ENCODE measurements around the gene DUS3L. TPM values are rescaled to one million over a fixed set of nuclear protein-coding genes. Genes with fewer than 3 reads are reported as not detected.

The DUS3L gene, protein sequence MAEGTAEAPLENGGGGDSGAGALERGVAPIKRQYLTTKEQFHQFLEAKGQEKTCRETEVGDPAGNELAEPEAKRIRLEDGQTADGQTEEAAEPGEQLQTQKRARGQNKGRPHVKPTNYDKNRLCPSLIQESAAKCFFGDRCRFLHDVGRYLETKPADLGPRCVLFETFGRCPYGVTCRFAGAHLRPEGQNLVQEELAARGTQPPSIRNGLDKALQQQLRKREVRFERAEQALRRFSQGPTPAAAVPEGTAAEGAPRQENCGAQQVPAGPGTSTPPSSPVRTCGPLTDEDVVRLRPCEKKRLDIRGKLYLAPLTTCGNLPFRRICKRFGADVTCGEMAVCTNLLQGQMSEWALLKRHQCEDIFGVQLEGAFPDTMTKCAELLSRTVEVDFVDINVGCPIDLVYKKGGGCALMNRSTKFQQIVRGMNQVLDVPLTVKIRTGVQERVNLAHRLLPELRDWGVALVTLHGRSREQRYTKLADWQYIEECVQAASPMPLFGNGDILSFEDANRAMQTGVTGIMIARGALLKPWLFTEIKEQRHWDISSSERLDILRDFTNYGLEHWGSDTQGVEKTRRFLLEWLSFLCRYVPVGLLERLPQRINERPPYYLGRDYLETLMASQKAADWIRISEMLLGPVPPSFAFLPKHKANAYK
- total RNA-seq (ENCODE audit: insufficient read depth, low replicate concordance) = 164 TPM

DNA sequence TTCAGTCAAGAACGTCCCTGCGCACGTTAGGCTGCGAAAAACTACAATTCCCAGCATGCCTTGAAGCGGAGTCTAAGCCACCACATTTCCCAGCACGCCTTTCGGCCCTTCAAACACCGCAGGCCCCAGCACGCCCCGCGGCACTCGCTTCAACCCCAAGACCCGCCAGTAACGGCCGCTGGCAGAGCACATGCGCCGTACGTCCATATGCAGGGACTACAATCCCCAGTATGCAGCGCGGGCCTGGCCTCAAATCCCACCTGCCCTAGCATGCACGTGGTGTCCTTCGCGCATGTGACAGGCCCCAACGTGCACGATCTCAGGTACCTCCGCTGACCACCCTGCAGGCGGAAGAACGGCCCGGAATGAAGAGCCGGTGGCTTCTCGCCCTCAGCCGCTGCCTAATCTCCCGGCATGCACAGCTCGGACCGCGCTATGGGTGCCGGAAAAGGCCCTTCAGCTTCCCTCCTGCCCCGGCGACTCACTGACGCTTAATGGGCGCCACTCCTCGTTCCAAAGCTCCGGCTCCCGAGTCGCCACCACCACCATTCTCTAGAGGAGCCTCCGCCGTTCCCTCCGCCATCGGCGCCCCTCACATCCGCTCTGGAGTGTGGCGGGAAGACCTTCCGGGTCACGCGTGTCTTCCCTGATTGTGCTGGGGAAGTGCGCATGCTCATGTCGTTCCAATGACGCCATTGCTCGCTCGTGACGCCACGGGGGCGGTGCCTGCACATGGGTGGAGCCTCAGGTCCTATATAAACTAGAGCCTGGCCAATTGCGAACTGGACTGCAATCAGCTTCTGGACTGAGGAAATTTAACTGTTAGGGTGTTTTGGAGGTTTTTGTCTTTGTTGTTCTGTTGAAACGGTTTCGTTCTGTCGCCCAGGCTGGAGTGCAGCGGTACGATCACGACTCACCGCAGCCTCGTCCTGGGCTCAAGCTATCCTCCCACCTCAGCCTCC is at the start of gene DUS3L:
Gene DUS3L (minus strand): TSS at position 605 of the 962 bp plus-strand sequence. CDS start 22 bp downstream, at position 583.
- DNase-seq (ENCODE audit: low spot score) = peak; percentile 99

DNA sequence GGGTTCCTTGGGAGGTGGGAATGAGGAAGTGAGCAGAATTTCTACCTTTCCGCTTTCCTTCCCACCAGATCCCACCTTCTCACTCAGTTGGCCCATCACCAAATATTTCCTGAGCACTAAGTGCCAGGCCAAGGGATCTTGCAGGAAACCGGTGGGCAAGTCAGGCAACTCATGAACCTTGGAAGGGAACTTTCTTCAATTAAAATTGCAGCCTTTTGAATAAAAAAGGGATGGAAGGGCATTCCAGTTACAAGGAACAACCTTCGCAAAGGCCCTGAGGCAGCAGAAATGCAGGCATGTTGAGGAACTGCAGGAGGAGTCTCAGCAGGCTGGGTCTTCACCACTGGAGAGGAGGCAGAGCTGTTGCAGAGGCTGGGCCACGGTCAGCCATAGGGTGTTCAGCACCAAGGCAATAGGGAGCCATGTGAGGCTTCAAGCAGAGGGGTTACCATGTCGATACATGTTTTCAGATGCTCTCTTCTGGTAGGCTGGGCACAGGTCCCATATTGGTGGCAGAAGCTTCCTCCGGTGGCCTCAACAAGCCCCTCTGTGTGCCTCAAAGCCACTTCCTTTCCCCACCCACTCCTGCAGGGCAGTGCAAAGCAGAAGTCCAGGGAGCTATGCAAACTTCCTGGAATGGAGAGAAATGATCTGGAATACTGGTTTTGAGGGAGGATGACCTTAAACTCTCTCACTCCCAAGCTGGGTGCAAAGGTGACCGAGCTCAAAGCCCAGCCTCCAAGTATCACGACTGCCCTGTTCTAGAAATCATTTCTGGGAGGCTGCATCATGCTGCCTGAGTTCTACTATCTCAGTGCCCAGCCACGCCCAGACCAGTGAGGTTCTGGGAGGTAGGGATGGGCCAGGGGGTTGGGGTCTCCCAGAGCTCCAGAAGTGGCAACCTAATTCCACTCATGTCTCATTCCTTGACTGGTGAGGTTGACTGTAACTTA is 48.4 kb upstream of the DUS3L start, which contains the start of gene FUT6:
Gene FUT6 (minus strand): TSS at position 638 of the 953 bp plus-strand sequence. CDS start 7,135 bp downstream, outside the sequence.
- no peak for DNase-seq (ENCODE audit: low spot score)

DNA sequence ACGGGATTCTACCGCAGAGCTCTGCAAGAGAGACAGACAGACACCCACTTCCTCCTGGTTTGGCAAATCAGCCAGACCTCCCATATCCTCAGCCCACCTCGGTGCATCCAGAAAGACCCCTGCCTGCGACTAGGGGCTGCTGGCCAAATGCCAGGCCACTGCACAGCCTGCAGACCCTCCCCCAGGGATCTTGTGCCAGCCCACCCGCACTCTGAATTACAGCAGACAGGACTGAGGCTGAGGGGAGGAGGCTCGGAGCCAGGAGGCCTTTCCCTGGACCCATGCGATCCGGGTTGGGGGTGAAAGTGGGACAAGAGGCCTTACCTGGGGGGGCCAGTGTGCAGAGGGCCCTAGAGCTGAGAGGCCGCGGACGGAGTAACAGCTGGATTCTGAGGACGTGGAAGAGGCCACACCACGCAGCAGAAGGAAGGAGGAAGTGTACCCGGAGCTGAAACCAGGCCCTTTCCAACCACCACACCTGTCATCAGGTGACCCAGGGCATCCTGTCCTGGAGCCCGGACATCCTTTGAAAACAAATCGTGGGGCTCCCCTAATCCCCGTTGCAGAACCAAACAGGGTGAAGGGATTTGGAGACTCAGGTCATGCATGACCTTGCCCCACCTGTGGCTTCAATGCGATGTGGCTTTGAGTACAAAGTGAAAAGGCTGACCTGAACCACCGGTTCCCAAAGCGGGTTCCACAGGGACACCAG is 47.5 kb upstream of the DUS3L start:
- DNase-seq (ENCODE audit: low spot score) = no peak

DNA sequence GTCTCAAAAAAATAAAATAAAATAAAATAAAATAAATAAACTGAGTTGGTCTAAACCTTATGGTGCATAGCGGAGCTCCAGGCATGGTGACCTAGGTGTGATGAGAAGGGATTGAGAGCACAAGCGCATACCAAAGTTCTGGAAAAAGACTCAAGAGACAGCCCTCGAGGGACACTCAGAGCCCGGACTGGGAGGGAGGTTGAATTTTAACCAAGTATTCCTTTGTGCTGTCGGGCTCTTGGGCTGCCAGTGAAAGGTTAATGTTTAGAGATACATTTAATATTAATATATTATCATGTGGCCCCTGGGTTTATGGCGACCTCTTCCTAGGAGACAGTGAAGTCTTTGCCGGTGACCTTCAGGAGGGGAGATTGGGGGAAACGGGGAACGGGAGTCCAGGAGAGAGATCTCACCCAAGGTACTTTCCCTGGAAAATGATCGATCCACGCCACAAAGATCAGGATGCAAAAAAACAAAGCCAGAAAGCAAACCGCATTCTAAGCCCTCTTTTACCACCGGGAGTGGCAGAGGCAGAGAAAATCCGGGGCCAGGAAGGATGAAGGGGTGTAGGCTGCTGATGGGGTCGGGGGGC is 46.9 kb upstream of the DUS3L start:
- DNase-seq (ENCODE audit: low spot score) = no peak

DNA sequence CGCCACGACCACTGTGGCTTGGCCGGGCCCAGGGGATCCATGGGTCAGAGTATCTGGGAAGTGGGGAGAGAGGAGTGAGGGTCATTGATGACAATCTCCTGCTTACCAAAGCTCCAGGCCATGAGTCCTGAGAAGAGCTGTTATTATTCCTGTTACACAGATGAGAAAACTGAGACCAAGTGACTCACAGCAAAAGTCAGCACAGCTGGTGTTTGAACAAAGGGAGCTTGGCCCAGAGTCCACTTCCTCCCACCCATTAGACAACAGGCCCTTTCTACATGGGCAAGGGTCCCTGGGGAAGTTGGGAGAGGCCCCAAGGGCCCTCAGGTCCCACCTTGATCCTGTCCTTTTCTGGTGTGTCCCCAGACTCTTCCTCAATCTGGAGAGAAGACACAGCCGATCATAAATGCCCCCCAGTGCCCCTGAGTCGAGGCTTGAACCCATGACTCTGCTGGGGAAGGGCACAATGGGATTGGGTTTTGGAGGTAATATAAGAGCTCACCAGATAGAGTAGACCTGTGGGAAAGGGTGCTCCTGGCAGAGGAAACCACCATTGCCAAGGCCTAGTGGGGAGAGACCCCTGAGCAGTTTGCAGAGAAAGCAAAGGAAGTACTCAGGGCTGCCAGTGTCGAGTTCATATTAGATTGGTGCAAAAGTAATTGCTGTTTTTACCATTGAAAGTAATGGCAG is 41.7 kb upstream of the DUS3L start:
- DNase-seq (ENCODE audit: low spot score) = no peak

DNA sequence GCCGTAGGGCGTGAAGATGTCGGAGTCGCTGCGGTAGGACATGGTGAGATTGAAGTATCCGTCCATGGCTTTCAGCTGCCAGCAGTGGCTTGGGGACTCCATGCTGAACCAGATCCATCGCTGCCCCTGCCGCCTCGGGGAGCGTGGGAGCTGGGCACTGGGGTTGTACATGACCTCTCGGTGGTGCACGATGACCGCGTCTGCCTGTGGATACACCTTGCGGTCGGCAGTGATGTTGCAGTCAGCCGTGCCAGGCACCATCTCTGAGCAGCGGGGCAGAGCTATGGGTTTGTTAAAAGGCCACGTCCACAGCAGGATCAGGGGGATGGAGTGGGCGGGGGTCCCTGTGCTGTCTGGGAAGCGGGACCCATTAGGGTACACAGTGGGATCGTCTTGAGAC is 41.1 kb upstream of the DUS3L start:
- no peak for DNase-seq (ENCODE audit: low spot score)

DNA sequence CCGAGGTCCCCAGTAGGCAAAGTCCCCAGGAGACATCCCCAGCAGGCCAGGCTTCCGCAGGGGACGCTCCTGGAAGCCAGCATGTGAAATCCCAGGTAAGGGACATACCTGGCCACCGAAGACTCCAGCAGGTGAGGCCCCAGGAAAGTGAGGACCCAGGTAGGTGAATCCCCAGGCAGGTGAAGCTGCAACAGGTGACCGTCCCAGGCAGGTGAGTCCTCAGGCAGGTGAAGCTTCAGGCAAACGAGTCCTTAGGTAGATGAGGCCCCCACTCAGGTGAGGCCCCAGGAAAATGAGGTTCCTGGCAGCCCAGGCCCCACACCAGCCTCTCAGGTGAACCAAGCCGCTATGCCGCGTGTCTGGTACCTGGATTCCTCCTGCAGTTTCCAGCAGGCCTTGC is 40.2 kb upstream of the DUS3L start:
- no peak for DNase-seq (ENCODE audit: low spot score)

DNA sequence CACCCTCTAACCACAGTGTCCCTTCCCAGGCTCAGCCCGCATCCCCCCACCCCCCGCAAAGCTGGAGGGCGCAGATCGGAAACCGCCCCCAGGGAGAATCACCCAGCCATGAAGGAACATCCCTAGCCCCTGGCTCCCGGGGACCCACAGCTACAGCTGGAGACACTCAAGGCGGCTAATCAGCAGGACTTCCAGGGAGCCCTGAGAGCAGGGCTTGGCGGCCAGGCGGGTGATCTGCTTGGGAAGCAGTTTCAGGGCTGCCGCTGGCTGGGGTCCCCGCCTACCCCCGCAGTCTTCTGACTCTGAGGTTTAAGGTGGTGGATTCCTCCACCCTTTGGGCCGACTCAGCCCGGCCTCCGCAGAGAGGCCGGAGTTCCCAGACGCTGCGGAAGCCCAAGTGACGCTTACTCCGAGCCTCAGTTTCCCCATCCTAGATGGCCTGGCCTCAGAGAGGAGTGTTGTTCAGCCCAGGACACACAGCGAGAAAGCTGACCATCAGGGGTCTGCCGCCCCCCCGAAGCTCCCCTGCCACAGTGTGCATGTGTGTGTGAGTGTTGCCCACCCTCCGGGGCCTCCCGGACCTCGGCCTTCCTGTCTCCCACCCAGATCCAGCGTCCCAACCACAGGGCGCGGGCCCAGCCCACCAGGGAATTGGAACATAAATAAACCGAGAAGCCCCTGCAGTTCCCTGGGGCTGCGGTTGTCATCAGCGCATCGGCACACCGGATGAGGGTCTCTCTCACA is 38.8 kb upstream of the DUS3L start:
- no peak for DNase-seq (ENCODE audit: low spot score)

DNA sequence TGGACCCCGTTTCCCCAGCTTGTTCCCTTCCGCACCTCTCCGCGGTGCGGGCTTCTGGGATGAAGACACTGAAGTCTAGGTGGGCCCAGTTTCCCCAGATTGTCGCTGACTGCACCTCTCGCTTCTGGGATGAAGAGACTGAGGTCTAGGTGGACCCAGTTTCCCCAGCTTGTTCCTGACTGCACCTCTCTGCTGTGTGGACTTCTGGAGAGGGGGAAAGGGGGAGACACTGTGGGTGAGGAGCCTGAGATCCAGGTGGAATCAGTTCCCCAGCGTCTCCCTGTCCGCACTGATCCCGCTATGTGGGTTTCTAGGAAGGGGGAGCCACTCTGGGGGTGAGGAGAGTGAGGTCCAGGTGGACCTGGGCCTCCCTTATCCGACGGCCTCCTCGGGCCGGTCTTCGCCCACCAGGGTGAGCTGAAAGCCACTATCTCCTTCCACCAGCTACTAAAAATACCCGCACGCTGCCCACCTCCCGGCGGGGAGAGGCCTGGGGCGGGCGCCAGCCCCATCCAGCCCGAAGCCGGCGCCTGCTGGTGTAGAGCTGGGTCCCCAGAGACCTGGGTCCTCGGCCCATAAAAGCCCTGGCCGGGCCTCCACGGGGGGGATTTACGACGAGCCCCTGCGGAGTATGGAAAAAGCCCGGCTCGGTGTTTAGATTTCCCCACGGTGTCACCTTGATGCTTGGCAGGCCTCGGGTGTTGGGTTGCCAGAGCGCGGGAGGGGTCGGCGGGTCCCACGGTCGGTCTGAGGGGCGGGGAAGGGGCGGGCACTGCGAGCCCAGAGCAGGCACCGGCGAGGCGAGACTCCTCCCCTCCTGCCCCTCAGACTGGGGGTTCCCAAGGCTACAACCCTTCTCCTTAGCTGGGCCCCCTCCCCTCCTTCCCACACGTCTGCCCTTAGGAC is 38.0 kb upstream of the DUS3L start:
- DNase-seq (ENCODE audit: low spot score) = peak; percentile 80

DNA sequence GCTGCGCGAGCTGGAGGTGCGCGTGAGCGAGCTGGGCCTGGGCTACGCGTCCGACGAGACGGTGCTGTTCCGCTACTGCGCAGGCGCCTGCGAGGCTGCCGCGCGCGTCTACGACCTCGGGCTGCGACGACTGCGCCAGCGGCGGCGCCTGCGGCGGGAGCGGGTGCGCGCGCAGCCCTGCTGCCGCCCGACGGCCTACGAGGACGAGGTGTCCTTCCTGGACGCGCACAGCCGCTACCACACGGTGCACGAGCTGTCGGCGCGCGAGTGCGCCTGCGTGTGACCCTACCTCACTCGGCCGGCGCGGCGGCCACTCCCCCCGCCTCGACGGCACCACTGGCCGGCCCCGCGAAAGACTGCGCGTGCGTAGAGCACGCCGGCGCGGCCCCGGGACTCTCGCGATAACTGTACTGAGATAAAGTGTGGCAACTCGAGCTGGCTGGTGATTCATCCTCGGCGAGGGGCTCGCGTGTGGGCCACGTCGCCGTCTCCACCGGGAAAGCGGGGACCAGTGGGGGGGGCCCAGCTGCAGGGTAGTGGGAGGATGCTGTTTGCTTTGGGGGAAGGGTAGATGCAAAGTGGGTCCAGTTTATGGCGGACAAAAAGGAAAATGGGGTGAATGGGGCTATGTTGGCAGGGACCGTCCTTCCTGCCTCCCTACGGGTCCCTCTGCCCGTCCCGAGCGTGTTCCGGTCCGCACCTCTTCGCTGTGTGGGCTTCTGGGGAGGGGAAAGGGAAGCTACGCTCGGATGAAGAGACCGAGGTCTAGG is 37.1 kb upstream of the DUS3L start:
- peak; percentile 97 for DNase-seq (ENCODE audit: low spot score)

DNA sequence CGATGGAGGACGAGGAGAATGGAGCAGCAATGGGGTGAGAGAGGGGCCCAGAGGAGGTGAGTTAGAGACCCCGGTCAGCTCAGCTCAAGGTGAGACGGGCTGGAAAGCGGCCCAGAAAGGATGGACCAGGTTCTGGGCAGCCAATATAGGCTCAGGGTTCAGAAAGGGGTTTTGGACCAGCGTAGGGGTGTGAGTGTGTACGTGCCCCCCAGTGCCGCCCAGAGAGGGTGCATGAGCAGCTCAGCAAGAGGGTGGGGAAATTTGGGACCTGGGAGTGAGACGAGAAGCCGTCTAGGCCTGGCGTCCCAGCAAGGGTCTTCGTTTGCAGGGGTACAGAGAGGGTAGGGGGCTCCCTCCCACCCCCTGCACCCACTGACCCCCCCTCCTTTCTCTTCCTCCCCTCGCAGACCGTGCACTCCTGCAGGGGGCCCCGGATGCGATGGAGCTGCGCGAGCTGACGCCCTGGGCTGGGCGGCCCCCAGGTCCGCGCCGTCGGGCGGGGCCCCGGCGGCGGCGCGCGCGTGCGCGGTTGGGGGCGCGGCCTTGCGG is 36.5 kb upstream of the DUS3L start:
- no peak for DNase-seq (ENCODE audit: low spot score)

DNA sequence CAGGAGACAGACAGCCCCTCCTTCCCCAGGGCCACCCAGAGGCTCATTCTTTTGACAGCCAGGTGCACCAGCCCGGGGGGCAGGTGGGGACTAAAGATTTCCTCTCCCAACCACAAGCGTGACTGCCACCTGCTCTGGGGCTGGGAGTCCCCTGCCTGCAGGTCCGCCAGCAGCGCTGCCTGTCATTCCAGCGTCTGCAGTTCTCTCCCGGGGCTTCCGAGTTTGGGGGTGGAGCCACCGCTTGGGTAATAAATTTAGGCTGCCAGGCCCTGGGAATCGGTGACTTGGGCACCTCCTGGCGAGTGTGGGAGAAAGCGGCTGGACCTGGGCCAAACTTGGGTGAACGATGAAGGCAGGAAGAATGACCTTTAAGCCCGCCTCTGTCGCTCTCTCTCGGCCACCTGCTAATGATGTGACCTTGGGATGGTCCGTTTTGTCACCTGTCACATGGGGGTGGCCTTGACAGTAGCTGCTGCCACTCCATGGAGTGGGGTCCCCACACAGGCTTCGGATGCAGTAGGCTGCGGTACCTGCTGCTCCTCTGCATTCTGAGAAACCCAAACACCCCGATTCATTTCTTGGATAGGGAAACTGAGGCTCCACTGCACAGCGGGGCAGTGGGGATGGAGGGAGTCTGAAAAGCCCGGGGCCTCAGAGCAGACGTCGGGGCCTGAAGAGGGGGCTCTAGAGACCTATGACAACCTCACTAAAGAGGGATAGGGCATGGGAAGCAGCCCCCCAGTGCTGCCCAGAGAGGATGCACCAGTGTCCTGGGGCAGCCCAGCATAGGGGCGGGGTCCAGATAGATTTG is 35.8 kb upstream of the DUS3L start:
- DNase-seq (ENCODE audit: low spot score) = peak; percentile 67

DNA sequence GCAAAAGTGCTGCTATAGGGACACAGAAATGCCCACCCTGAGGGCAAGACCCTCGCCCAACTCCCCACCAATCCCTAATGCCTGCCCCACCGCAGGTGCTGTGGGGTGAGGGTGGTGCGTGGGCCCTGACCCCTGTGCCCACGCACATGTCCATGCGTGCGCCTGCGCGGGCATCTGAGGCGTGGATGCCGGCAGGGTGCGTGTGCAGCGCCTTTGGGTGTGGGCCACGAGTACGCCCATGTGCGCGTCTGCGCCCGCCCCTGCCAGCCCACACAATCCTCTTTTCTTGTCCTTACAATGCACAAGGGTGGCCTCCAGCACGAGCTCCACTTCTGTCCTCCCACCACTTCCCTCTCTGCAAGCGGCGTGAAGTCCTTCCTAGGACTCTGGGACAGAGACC is 34.2 kb upstream of the DUS3L start:
- no peak for DNase-seq (ENCODE audit: low spot score)

DNA sequence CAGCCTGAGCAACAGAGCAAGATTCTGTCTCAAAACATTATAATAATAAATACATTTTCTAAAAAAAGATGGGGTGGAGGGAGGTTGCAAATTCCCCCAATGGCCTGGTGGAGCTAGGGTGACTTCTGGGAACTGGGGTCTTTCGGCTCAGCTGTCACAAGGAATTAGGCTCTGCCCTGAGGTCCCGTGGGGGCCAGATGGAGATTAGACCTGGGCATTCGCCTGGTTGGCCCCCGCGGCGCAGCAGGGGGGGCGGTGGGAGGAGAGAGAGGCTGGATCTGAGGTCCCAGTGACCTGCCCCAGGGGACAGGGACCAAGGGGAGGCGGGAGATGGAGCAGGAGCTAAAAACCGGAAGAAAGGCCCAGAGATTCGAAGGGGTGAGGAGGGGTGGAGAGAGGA is 33.8 kb upstream of the DUS3L start:
- no peak for DNase-seq (ENCODE audit: low spot score)

DNA sequence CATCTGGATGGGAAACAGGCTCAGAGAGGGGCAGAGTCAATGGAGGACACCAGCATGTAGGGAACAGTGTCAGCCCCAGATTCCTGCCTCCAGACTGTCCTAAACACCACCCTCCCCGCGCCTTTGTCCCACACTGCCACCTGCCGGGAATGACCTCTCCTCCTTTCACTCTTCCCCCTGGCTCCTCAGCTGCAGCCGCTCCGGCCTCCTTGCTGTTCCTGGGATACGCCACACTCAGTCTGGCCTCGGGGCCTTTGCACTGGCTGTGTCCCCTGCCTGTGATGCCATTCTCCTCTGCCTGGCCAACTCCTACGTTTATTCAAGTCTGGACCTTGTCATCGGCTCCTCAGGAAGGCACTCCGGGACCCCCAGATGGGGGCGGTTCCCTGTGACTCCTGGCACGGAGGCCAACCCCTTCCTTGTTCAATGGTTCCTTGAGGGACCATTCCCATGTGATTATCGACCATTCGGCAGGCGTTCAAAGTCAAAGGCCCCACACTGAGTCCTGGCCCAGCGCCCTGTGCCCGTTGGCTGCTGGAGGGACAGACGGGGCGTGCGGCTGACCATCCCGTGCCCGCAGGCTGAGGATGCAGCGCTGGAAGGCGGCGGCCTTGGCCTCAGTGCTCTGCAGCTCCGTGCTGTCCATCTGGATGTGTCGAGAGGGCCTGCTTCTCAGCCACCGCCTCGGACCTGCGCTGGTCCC is 32.8 kb upstream of the DUS3L start:
- no peak for DNase-seq (ENCODE audit: low spot score)
